WTC11 (cell line): ENCODE results near the gene TROAP. TPM values are rescaled to one million over a fixed set of nuclear protein-coding genes. Genes with fewer than 3 reads are reported as not detected.

Experiments
- ATAC-seq: fragments of 200-7000 bp; cut with Tn5 transposase; 2 replicates; pipeline ENCODE4 v1.10.0; 2021; ENCODE audit warnings: mild to moderate bottlenecking, moderate library complexity
- CTCF ChIA-PET: fragments of 300-600 bp; sonication (Branson Sonifier 250); formaldehyde crosslinking; loops from one replicate; lab custom pipeline; 2021; ENCODE audit warnings: antibody characterized with exemption; lab: Charles Lee
- POLR2A ChIA-PET: fragments of 350-600 bp; sonication (Branson Sonifier 250); formaldehyde crosslinking; loops from one replicate; lab custom pipeline; 2021; ENCODE audit warnings: antibody characterized with exemption; lab: Charles Lee
- DNase-seq: peaks from one replicate; pipeline ENCODE4 v3.0.0; 2021; ENCODE audit warnings: low spot score
- H3K27ac Mint-ChIP-seq: 2 replicates; pipeline ENCODE4 v1.8.0; 2021; ENCODE audit warnings: mixed read lengths
- H3K27me3 Mint-ChIP-seq: 2 replicates; pipeline ENCODE4 v1.8.0; 2021; ENCODE audit warnings: low read depth, mild to moderate bottlenecking, moderate library complexity, mixed read lengths
- H3K36me3 Mint-ChIP-seq: 2 replicates; pipeline ENCODE4 v1.8.0; 2021; ENCODE audit warnings: mixed read lengths
- H3K4me1 Mint-ChIP-seq: 2 replicates; pipeline ENCODE4 v1.8.0; 2022; ENCODE audit warnings: mixed read lengths
- H3K4me3 Mint-ChIP-seq: 2 replicates; pipeline ENCODE4 v1.8.0; 2021; ENCODE audit warnings: mild to moderate bottlenecking, moderate library complexity, mixed read lengths
- H3K9me3 Mint-ChIP-seq: 2 replicates; pipeline ENCODE4 v1.8.0; 2021; ENCODE audit warnings: mixed read lengths
- CBFB ChIP-seq: sonication (generic); formaldehyde crosslinking; IDR thresholded peaks from 2 replicates; pipeline ENCODE4 v1.8.1; 2022; ENCODE audit warnings: mild to moderate bottlenecking, low read depth, missing genetic modification reagents
- HMGA2 ChIP-seq: fragments of 250-450 bp; sonication (Bioruptor Pico); IDR thresholded peaks from 2 replicates; pipeline ENCODE4 v1.4.0; 2021; ENCODE audit warnings: mild to moderate bottlenecking, moderate library complexity
- JUN ChIP-seq: sonication (generic); formaldehyde crosslinking; IDR thresholded peaks from 2 replicates; pipeline ENCODE4 v1.8.0; 2023; ENCODE audit warnings: mild to moderate bottlenecking, missing genetic modification reagents
- MXD4 ChIP-seq: fragments of 250-450 bp; sonication (Bioruptor Pico); IDR thresholded peaks from 2 replicates; pipeline ENCODE4 v1.8.0; 2021; ENCODE audit warnings: mild to moderate bottlenecking, moderate library complexity, borderline replicate concordance
- NR1H2 ChIP-seq: sonication (generic); formaldehyde crosslinking; IDR thresholded peaks from 2 replicates; pipeline ENCODE4 v1.9.0; 2021; ENCODE audit warnings: mild to moderate bottlenecking, moderate library complexity, missing genetic modification reagents
- RORB ChIP-seq: fragments of 250-450 bp; sonication (Bioruptor Pico); IDR thresholded peaks from 2 replicates; pipeline ENCODE4 v1.9.0; 2021; ENCODE audit warnings: mild to moderate bottlenecking
- SP1 ChIP-seq: sonication (generic); formaldehyde crosslinking; conservative IDR thresholded peaks from 2 replicates; pipeline ENCODE4 v1.8.1; 2022; ENCODE audit warnings: missing genetic modification reagents
- TCF7 ChIP-seq: sonication (generic); formaldehyde crosslinking; IDR thresholded peaks from 2 replicates; pipeline ENCODE4 v1.8.0; 2022; ENCODE audit warnings: mild to moderate bottlenecking, low read depth, missing genetic modification reagents, moderate library complexity
- TEAD4 ChIP-seq: sonication (generic); formaldehyde crosslinking; IDR thresholded peaks from 2 replicates; pipeline ENCODE4 v1.8.0; 2022; ENCODE audit warnings: mild to moderate bottlenecking, missing genetic modification reagents
- TP53 ChIP-seq: sonication (generic); formaldehyde crosslinking; IDR thresholded peaks from 2 replicates; pipeline ENCODE4 v1.8.1; 2023; ENCODE audit warnings: mild to moderate bottlenecking, missing genetic modification reagents
- ZNF396 ChIP-seq: fragments of 250-450 bp; sonication (Bioruptor Pico); IDR thresholded peaks from 2 replicates; pipeline ENCODE4 v1.8.0; 2021; ENCODE audit warnings: mild to moderate bottlenecking, moderate library complexity, borderline replicate concordance
- ZNF416 ChIP-seq: fragments of 250-450 bp; sonication (Bioruptor Pico); IDR thresholded peaks from 2 replicates; pipeline ENCODE4 v1.9.0; 2021; ENCODE audit warnings: mild to moderate bottlenecking, inconsistent platforms
- ZNF423 ChIP-seq: fragments of 250-450 bp; sonication (Bioruptor Pico); IDR thresholded peaks from 2 replicates; pipeline ENCODE4 v2.1.2; 2022; ENCODE audit warnings: mild to moderate bottlenecking, moderate library complexity
- total RNA-seq: library from RNA; stranded (reverse); gene quantifications from 3 replicates; pipeline ENCODE4 v1.2.3, GENCODE V29; 2021
- TF ChIP-seq, protein P1 (sequence below): sonication (generic); formaldehyde crosslinking; IDR thresholded peaks from 2 replicates; pipeline ENCODE4 v1.8.1; 2022; ENCODE audit warnings: mild to moderate bottlenecking, missing genetic modification reagents, moderate library complexity, borderline replicate concordance
- TF ChIP-seq, protein P2 (sequence below): sonication (generic); formaldehyde crosslinking; IDR thresholded peaks from 2 replicates; pipeline ENCODE4 v1.8.0; 2022; ENCODE audit warnings: mild to moderate bottlenecking, missing genetic modification reagents
- TF ChIP-seq, protein P3 (sequence below): sonication (generic); formaldehyde crosslinking; IDR thresholded peaks from 2 replicates; pipeline ENCODE4 v1.8.0; 2022; ENCODE audit warnings: mild to moderate bottlenecking, missing genetic modification reagents
- TF ChIP-seq, protein P4 (sequence below): fragments of 200-600 bp; IDR thresholded peaks from 2 replicates; pipeline ENCODE4 v1.8.0; 2022; ENCODE audit warnings: antibody characterized with exemption
- TF ChIP-seq, protein P5 (sequence below): sonication (generic); formaldehyde crosslinking; IDR thresholded peaks from 2 replicates; pipeline ENCODE4 v1.8.1; 2022; ENCODE audit warnings: low read depth, mild to moderate bottlenecking, moderate library complexity, missing genetic modification reagents, borderline replicate concordance
- TF ChIP-seq, protein P6 (sequence below): sonication (generic); formaldehyde crosslinking; IDR thresholded peaks from 2 replicates; pipeline ENCODE4 v1.8.0; 2022; ENCODE audit warnings: missing genetic modification reagents

TROAP gene
- total RNA-seq, 1 experiment from 2014 or later = 89.2 TPM

DNA sequence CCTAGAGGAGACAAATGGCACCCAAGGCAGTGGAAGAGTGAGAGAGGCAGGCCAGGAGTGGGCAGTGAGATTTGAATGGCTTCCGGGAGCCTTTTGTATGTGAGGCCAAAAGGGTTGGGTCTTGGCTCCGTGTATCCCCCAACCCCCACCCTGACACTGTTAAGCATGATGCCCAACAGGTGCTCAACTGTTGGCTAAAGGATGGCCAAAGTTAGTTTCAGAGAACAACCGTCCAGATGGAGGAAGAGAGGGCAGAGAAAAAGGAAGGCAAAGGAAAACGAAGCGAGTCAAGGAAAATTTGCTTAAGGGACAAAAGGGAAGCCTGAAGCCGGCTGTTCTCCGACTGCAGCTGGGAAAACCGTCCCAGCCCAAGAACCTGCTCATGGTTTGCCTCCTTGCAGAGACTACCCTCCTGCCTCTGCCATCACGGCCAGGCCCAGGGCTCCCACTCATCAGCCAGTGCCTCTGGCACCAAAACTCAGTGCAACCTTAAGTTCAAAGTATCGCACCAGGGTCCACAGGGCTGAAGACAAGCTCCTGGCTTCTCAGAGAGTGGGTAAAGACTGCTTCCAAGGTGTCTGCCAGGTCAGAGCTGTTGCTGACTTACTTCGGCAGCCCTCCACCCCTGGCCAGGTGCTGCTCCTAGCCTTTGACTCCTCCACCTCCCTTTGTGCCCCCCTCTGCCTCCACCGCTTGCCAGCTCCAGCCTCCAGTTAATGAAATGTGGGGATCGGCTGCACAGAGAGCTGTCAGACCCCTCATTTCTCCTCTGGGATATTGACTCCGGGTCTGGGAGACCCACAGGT lies 18.1 kb downstream of the TROAP start:
- peaks cover 99% of the 10 kb centered on the region for H3K27me3 Mint-ChIP-seq
- POLR2A ChIA-PET = interaction anchor here (1.0 to 2.7 kb wide), 4 partner anchors 9 to 48 kb away, joined by 3 to 18 read pairs (median 9); partner anchors contain the start of gene TROAP
- H3K36me3 Mint-ChIP-seq = no peaks in the 10 kb centered on the region
- ATAC-seq (no peak), DNase-seq (no peak)
- H3K4me3 Mint-ChIP-seq = peak overlapping the region; percentile 67
- TF ChIP-seq, protein P1, sequence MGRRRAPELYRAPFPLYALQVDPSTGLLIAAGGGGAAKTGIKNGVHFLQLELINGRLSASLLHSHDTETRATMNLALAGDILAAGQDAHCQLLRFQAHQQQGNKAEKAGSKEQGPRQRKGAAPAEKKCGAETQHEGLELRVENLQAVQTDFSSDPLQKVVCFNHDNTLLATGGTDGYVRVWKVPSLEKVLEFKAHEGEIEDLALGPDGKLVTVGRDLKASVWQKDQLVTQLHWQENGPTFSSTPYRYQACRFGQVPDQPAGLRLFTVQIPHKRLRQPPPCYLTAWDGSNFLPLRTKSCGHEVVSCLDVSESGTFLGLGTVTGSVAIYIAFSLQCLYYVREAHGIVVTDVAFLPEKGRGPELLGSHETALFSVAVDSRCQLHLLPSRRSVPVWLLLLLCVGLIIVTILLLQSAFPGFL (CRISPR knock-in tag) = no peak
- H3K27ac Mint-ChIP-seq = no peak overlapping the region
- CTCF ChIA-PET = interaction anchor here (0.7 to 3.9 kb wide), 45 partner anchors 9 to 605 kb away, joined by 3 to 264 read pairs (median 8); partner anchors contain the start of genes KCNH3, PRPF40B, PRPH and SPATS2
- peaks cover 51% of the 10 kb centered on the region for H3K4me1 Mint-ChIP-seq
- H3K9me3 Mint-ChIP-seq = no peaks in the 10 kb centered on the region

DNA sequence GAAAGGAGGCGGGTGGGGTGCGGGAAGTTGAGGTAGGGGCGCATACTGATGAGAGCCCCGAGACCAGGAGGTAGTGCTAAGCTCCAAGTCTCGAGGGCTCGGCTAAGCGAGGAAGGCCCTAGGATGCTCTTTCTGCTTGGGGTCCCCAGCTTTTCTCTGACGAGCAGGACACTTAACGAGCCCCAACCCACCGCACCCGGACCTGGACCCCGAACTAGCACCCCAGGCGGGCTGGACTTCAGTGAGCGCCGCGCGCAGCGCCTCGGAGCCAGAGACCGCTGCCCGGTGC lies 18.7 kb downstream of the TROAP start:
- POLR2A ChIA-PET = interaction anchor here (0.8 to 2.7 kb wide), 6 partner anchors 10 to 48 kb away, joined by 3 to 18 read pairs (median 6); partner anchors contain the start of genes PRPH and TROAP
- TF ChIP-seq JUN (CRISPR knock-in tag) (no peak), HMGA2 (CRISPR knock-in tag) (no peak), MXD4 (CRISPR knock-in tag) (no peak)
- TF ChIP-seq, protein P2, sequence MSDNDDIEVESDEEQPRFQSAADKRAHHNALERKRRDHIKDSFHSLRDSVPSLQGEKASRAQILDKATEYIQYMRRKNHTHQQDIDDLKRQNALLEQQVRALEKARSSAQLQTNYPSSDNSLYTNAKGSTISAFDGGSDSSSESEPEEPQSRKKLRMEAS (CRISPR knock-in tag) = no peak
- H3K36me3 Mint-ChIP-seq = no peaks in the 10 kb centered on the region

DNA sequence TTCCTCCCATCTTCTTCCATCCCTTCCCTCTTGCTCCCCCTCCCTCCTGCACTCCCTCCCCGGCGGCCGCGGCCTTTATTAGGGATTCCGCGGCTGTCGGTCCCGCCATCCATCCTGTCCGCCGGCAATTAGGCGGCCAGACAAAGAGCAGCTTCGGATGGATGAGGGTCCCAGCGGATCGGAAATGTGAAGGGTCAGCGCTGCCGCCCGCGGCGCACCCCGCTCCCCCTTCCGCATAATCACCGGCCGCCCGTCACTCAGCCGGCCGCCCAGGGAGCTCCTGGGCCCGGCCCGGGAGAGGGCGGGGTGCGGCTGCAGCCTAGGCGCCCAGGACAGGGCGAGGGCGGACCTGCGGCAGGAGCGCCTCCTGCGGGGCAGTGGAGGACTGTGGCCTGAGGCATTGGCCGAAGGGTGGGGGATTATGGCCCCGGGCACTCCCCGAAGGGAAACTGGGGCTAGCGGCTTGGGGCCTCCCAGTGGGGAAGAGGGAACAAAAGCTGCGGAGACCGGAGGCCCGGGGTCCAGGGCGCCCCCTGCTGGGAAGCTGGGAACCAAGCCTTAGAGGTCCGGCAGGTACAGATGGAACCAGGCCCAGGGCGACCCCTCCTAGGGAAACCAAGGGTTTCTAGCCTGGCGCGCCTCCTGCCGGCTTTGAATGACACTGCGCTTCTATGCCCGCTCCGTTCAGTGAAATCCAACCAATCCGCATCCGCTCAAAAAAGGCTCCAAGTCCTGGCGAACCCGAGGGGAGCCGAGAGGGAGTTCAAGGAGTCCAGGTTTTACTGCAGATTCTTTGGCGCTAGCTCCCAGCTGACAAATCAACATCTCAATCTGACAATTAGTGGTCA lies 19.2 kb downstream of the TROAP start:
- Mint-ChIP-seq H3K4me1 (peaks cover 59% of the 10 kb centered on the region), H3K4me3 (peak overlapping the region; percentile 67), H3K27me3 (peaks cover 99% of the 10 kb centered on the region), H3K9me3 (no peaks in the 10 kb centered on the region), H3K27ac (no peak overlapping the region), H3K36me3 (no peaks in the 10 kb centered on the region)
- peak; percentile 96 for DNase-seq
- ATAC-seq = peak; percentile 74
- ChIA-PET CTCF (interaction anchor here (0.6 to 3.9 kb wide), 70 partner anchors 9 to 603 kb away, joined by 3 to 264 read pairs (median 4); partner anchors contain the start of genes KCNH3, PRPF40B, PRPH and SPATS2), POLR2A (interaction anchor here (0.5 to 2.7 kb wide), 9 partner anchors 10 to 1741 kb away, joined by 3 to 18 read pairs (median 3); partner anchors contain the start of genes ARF3, CSRNP2, PRPH and TROAP)
- 0 out of 2 replicates have a peak, but pooled peaks have one; percentile 55 for TF ChIP-seq TEAD4
- TF ChIP-seq SP1 = peak; percentile 69; the same call in 1 of the 2 replicates
- TF ChIP-seq, protein P3, sequence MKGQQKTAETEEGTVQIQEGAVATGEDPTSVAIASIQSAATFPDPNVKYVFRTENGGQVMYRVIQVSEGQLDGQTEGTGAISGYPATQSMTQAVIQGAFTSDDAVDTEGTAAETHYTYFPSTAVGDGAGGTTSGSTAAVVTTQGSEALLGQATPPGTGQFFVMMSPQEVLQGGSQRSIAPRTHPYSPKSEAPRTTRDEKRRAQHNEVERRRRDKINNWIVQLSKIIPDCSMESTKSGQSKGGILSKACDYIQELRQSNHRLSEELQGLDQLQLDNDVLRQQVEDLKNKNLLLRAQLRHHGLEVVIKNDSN (CRISPR knock-in tag) = peak; percentile 6; the same call in 1 of the 2 replicates
- TF ChIP-seq, protein P4, sequence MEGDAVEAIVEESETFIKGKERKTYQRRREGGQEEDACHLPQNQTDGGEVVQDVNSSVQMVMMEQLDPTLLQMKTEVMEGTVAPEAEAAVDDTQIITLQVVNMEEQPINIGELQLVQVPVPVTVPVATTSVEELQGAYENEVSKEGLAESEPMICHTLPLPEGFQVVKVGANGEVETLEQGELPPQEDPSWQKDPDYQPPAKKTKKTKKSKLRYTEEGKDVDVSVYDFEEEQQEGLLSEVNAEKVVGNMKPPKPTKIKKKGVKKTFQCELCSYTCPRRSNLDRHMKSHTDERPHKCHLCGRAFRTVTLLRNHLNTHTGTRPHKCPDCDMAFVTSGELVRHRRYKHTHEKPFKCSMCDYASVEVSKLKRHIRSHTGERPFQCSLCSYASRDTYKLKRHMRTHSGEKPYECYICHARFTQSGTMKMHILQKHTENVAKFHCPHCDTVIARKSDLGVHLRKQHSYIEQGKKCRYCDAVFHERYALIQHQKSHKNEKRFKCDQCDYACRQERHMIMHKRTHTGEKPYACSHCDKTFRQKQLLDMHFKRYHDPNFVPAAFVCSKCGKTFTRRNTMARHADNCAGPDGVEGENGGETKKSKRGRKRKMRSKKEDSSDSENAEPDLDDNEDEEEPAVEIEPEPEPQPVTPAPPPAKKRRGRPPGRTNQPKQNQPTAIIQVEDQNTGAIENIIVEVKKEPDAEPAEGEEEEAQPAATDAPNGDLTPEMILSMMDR = peak; percentile 92
- peak; percentile 58 for TF ChIP-seq ZNF423 (CRISPR knock-in tag)
- 0 out of 2 replicates have a peak, but pooled peaks have one; percentile 16 for TF ChIP-seq TCF7 (CRISPR knock-in tag)
- no peak for TF ChIP-seq TP53 (CRISPR knock-in tag)
- TF ChIP-seq, protein P5, sequence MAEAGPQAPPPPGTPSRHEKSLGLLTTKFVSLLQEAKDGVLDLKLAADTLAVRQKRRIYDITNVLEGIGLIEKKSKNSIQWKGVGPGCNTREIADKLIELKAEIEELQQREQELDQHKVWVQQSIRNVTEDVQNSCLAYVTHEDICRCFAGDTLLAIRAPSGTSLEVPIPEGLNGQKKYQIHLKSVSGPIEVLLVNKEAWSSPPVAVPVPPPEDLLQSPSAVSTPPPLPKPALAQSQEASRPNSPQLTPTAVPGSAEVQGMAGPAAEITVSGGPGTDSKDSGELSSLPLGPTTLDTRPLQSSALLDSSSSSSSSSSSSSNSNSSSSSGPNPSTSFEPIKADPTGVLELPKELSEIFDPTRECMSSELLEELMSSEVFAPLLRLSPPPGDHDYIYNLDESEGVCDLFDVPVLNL (CRISPR knock-in tag) = peak; percentile 57; the same call in 1 of the 2 replicates
- no peak for TF ChIP-seq RORB (CRISPR knock-in tag)
- TF ChIP-seq NR1H2 (CRISPR knock-in tag) = no peak
- 0 out of 2 replicates have a peak, but pooled peaks have one; percentile 43 for TF ChIP-seq ZNF416 (CRISPR knock-in tag)
- no peak for TF ChIP-seq CBFB (CRISPR knock-in tag)
- TF ChIP-seq, protein P6, sequence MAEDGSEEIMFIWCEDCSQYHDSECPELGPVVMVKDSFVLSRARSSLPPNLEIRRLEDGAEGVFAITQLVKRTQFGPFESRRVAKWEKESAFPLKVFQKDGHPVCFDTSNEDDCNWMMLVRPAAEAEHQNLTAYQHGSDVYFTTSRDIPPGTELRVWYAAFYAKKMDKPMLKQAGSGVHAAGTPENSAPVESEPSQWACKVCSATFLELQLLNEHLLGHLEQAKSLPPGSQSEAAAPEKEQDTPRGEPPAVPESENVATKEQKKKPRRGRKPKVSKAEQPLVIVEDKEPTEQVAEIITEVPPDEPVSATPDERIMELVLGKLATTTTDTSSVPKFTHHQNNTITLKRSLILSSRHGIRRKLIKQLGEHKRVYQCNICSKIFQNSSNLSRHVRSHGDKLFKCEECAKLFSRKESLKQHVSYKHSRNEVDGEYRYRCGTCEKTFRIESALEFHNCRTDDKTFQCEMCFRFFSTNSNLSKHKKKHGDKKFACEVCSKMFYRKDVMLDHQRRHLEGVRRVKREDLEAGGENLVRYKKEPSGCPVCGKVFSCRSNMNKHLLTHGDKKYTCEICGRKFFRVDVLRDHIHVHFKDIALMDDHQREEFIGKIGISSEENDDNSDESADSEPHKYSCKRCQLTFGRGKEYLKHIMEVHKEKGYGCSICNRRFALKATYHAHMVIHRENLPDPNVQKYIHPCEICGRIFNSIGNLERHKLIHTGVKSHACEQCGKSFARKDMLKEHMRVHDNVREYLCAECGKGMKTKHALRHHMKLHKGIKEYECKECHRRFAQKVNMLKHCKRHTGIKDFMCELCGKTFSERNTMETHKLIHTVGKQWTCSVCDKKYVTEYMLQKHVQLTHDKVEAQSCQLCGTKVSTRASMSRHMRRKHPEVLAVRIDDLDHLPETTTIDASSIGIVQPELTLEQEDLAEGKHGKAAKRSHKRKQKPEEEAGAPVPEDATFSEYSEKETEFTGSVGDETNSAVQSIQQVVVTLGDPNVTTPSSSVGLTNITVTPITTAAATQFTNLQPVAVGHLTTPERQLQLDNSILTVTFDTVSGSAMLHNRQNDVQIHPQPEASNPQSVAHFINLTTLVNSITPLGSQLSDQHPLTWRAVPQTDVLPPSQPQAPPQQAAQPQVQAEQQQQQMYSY = peak; percentile 96
- TF ChIP-seq ZNF396 (CRISPR knock-in tag) = peak; percentile 30; the same call in 1 of the 2 replicates

More for the DNA sequence above, 18.7 kb downstream of the TROAP start:
- no peak for ATAC-seq
- no peaks in the 10 kb centered on the region for H3K9me3 Mint-ChIP-seq
- H3K27ac Mint-ChIP-seq = no peak overlapping the region
- CTCF ChIA-PET = interaction anchor here (0.6 to 3.9 kb wide), 59 partner anchors 9 to 604 kb away, joined by 3 to 264 read pairs (median 5); partner anchors contain the start of genes KCNH3, PRPF40B, PRPH and SPATS2
- no peak for DNase-seq
- peaks cover 99% of the 10 kb centered on the region for H3K27me3 Mint-ChIP-seq
- H3K4me3 Mint-ChIP-seq = peak overlapping the region; percentile 67
- peaks cover 55% of the 10 kb centered on the region for H3K4me1 Mint-ChIP-seq
